GM12878 (cell line): Measurements from ENCODE around the gene H2AZ2. TPM values are rescaled to one million over a fixed set of nuclear protein-coding genes. Genes with fewer than 3 reads are reported as not detected.
A peak's percentile ranks its signal among the peaks of the same experiment; 100 is the strongest.

Source experiments
- ATAC-seq: fragments of 200-7000 bp; cut with Tn5 transposase; 3 replicates; pipeline ENCODE4 v1.9.1; 2020; ENCODE audit warnings: mild to moderate bottlenecking, moderate library complexity
- BruUV-seq: library from RNA; stranded (reverse); fragments of 400-500 nt; replicated peaks from 2 replicates; lab custom pipeline; 2021; lab: Mats Ljungman, UMichigan
- CTCF ChIA-PET: fragments of 300-600 bp; sonication (Branson Sonifier 250); formaldehyde crosslinking; extraction: SDS; loops from one replicate; lab custom pipeline; 2021; ENCODE audit warnings: inconsistent platforms; lab: Yijun Ruan, JAX
- POLR2A ChIA-PET: fragments of 350-600 bp; formaldehyde crosslinking; extraction: SDS; loops from one replicate; lab custom pipeline; 2021; ENCODE audit warnings: inconsistent platforms; lab: Charles Lee
- RAD21 ChIA-PET: fragments of 300-600 bp; sonication (Branson Sonifier 250); formaldehyde crosslinking; loops from one replicate; lab custom pipeline; 2023; ENCODE audit warnings: antibody characterized with exemption; ENCODE audit not compliant: unreplicated experiment; lab: Charles Lee
- SMC1A ChIA-PET: fragments of 300-600 bp; sonication (Branson Sonifier 250); formaldehyde crosslinking; loops from one replicate; lab custom pipeline; 2023; ENCODE audit not compliant: unreplicated experiment, uncharacterized antibody; lab: Charles Lee
- DNase-seq: peaks from one replicate; pipeline ENCODE4 v3.0.0-alpha.2; 2011; ENCODE audit warnings: low read depth, low spot score
- FAIRE-seq: peaks from 3 replicates; lab custom pipeline; 2011; peaks lifted over from hg19 to GRCh38; lab: Jason Lieb, UNC
- H2AFZ ChIP-seq: 2 replicates; pipeline ENCODE4 v1.6.0; 2011; ENCODE audit warnings: low read depth, low read length, control low read depth; ENCODE audit not compliant: control insufficient read depth
- H3K27ac ChIP-seq: 2 replicates; pipeline ENCODE4 v1.5.1; 2011; ENCODE audit warnings: control low read depth; ENCODE audit not compliant: control insufficient read depth, insufficient read depth
- H3K27me3 ChIP-seq, 2 experiments: replicated peaks in 1 of 2; 2 replicates each; pipeline versions ENCODE4 v1.6.0 to v1.6.1; 2011; ENCODE audit warnings: low read length in 1 of 2; ENCODE audit not compliant: control insufficient read depth in 2 of 2, insufficient read depth in 2 of 2
- H3K36me3 ChIP-seq, 2 experiments: 2 replicates each; pipeline ENCODE4 v1.5.1; 2011; ENCODE audit warnings: low read length in 1 of 2; ENCODE audit not compliant: control insufficient read depth in 2 of 2, insufficient read depth in 2 of 2
- H3K4me1 ChIP-seq: 2 replicates; pipeline ENCODE4 v1.6.1; 2011; ENCODE audit warnings: mild to moderate bottlenecking, low read length, moderate library complexity, mixed read lengths; ENCODE audit not compliant: control insufficient read depth, insufficient read depth
- H3K4me2 ChIP-seq: 2 replicates; pipeline ENCODE4 v1.6.0; 2011; ENCODE audit warnings: control low read depth; ENCODE audit not compliant: control insufficient read depth, insufficient read depth
- H3K4me3 ChIP-seq: fragments of 200-600 bp; sonication (generic); 2 replicates; pipeline ENCODE4 v1.5.1; 2016
- H3K79me2 ChIP-seq: 2 replicates; pipeline ENCODE4 v1.6.0; 2011; ENCODE audit warnings: low read length; ENCODE audit not compliant: control insufficient read depth, insufficient read depth
- H3K9ac ChIP-seq: 2 replicates; pipeline ENCODE4 v1.8.0; 2011; ENCODE audit warnings: low read length, control low read depth, mixed read lengths; ENCODE audit not compliant: control insufficient read depth, insufficient read depth
- H3K9me3 ChIP-seq: replicated peaks from 3 replicates; pipeline ENCODE4 v1.5.1; 2011; ENCODE audit warnings: mild to moderate bottlenecking, low read length; ENCODE audit not compliant: control insufficient read depth, insufficient read depth
- H4K20me1 ChIP-seq: 2 replicates; pipeline ENCODE4 v1.6.0; 2011; ENCODE audit not compliant: control insufficient read depth, insufficient read depth
- BMI1 ChIP-seq: fragments of 450-650 bp; IDR thresholded peaks from 2 replicates; pipeline ENCODE4 v1.6.1; 2016; ENCODE audit warnings: mild to moderate bottlenecking, moderate library complexity, borderline replicate concordance
- CBX5 ChIP-seq: sonication (generic); IDR thresholded peaks from 2 replicates; pipeline ENCODE4 v1.6.1; 2016; ENCODE audit warnings: low read depth, moderate library complexity, mild to moderate bottlenecking, inconsistent platforms
- ESRRA ChIP-seq: IDR thresholded peaks from 2 replicates; pipeline ENCODE4 v1.6.1; 2012; ENCODE audit warnings: mild to moderate bottlenecking, low read length, improper control_type of control experiment
- FOXK2 ChIP-seq: fragments of 450-650 bp; IDR thresholded peaks from 2 replicates; pipeline ENCODE4 v1.6.1; 2017; ENCODE audit warnings: mild to moderate bottlenecking, moderate library complexity
- FOXM1 ChIP-seq: IDR thresholded peaks from 2 replicates; pipeline ENCODE4 v1.6.1; 2012; ENCODE audit warnings: low read depth, mild to moderate bottlenecking, inconsistent platforms, low read length, moderate library complexity
- HCFC1 ChIP-seq: fragments of 150-350 bp; IDR thresholded peaks from 2 replicates; pipeline ENCODE4 v1.6.1; 2014; ENCODE audit warnings: low read length
- LARP7 ChIP-seq: fragments of 450-650 bp; IDR thresholded peaks from 2 replicates; pipeline ENCODE4 v1.6.1; 2017; ENCODE audit warnings: mild to moderate bottlenecking
- NBN ChIP-seq: fragments of 450-650 bp; IDR thresholded peaks from 2 replicates; pipeline ENCODE4 v1.6.1; 2016
- PAX5 ChIP-seq: IDR thresholded peaks from 2 replicates; pipeline ENCODE4 v1.6.1; 2011; ENCODE audit warnings: low read depth, low read length, borderline replicate concordance
- RAD21 ChIP-seq: IDR thresholded peaks from 2 replicates; pipeline ENCODE4 v1.6.1; 2011; ENCODE audit warnings: mild to moderate bottlenecking, low read depth, low read length, moderate library complexity; ENCODE audit not compliant: insufficient read depth
- RCOR1 ChIP-seq: conservative IDR thresholded peaks from 2 replicates; pipeline ENCODE4 v1.6.1; 2012; ENCODE audit warnings: low read depth, low read length, improper control_type of control experiment
- SIN3A ChIP-seq: IDR thresholded peaks from 2 replicates; pipeline ENCODE4 v1.6.1; 2012; ENCODE audit warnings: low read depth, low read length, improper control_type of control experiment
- SMAD1 ChIP-seq: fragments of 450-650 bp; IDR thresholded peaks from 2 replicates; pipeline ENCODE4 v1.6.1; 2018; ENCODE audit warnings: mild to moderate bottlenecking, low read depth; ENCODE audit not compliant: partially characterized antibody
- SP1 ChIP-seq: IDR thresholded peaks from one replicate; pipeline ENCODE4 v1.6.1; 2011; ENCODE audit warnings: low read depth, low read length
- TAF1 ChIP-seq: IDR thresholded peaks from 2 replicates; pipeline ENCODE4 v1.6.1; 2011; ENCODE audit warnings: mild to moderate bottlenecking, low read depth, low read length, borderline replicate concordance
- TCF12 ChIP-seq: IDR thresholded peaks from 2 replicates; pipeline ENCODE4 v1.6.1; 2011; ENCODE audit warnings: low read depth, mild to moderate bottlenecking, low read length
- WRNIP1 ChIP-seq: IDR thresholded peaks from 2 replicates; pipeline ENCODE4 v1.6.1; 2011; ENCODE audit warnings: low read depth, low read length, improper control_type of control experiment, borderline replicate concordance
- ZBED1 ChIP-seq: IDR thresholded peaks from 2 replicates; pipeline ENCODE4 v1.6.1; 2016; ENCODE audit warnings: borderline replicate concordance
- WGBS: methylation state at CpG from one replicate; pipeline ENCODE4 v1.1.6; 2016; ENCODE audit warnings: low lambda C conversion rate; ENCODE audit not compliant: insufficient replicate concordance, insufficient coverage; ENCODE audit errors: missing lambda C conversion rate; 5-methylcytosine and 5-hydroxymethylcytosine counted together
- in situ Hi-C: fragments of 300-500 bp; cut with MboI; formaldehyde crosslinking; loops from 9 replicates; pipeline ENCODE4 v1.14.3; 2018; ENCODE audit warnings: mixed read lengths
- intact Hi-C: fragments of 100-400 bp; cut with micrococcal nuclease; formaldehyde crosslinking; loops from one replicate; pipeline ENCODE4 v1.14.2; 2022; ENCODE audit not compliant: unreplicated experiment
- polyA plus RNA-seq, 11 experiments: library from polyadenylated mRNA; depleted of rRNA in 4 of 11; unstranded in 6 of 11; stranded (reverse) in 5 of 11; fragments of >200 nt; fragmentation: Nextera tagmentation in 4 of 11; fragmentation: Illumina TruSeq in 1 of 11; extraction: Ambion mirVana in 4 of 11; extraction: Trizol in 1 of 11; gene quantifications; 1 replicate in 1 of 11; 2 replicates in 10 of 11; pipeline versions ENCODE4 v1.2.1 to v1.2.3, GENCODE V29; 2011 to 2016; ENCODE audit warnings: inconsistent platforms in 2 of 11, missing spikeins in 2 of 11, low read depth in 1 of 11
- total RNA-seq, 4 experiments: library from RNA; depleted of rRNA in 3 of 4; stranded (reverse); fragments of >200 nt in 3 of 4; fragmentation: Illumina TruSeq in 1 of 4; extraction: Trizol in 1 of 4; gene quantifications; 2 replicates each; pipeline versions ENCODE4 v1.2.1 to v1.2.3, GENCODE V29; 2013 to 2021
- TF ChIP-seq, protein P1 (sequence below): IDR thresholded peaks from 2 replicates; pipeline ENCODE4 v1.6.1; 2012; ENCODE audit warnings: mild to moderate bottlenecking, low read depth, low read length

H2AZ2 gene
- total and polyA plus RNA-seq, 10 of the 15 experiments (the other 5 are each of a cell fraction or from before 2014, with no cell fraction given), result 118 to 366 (median 223) TPM

DNA sequence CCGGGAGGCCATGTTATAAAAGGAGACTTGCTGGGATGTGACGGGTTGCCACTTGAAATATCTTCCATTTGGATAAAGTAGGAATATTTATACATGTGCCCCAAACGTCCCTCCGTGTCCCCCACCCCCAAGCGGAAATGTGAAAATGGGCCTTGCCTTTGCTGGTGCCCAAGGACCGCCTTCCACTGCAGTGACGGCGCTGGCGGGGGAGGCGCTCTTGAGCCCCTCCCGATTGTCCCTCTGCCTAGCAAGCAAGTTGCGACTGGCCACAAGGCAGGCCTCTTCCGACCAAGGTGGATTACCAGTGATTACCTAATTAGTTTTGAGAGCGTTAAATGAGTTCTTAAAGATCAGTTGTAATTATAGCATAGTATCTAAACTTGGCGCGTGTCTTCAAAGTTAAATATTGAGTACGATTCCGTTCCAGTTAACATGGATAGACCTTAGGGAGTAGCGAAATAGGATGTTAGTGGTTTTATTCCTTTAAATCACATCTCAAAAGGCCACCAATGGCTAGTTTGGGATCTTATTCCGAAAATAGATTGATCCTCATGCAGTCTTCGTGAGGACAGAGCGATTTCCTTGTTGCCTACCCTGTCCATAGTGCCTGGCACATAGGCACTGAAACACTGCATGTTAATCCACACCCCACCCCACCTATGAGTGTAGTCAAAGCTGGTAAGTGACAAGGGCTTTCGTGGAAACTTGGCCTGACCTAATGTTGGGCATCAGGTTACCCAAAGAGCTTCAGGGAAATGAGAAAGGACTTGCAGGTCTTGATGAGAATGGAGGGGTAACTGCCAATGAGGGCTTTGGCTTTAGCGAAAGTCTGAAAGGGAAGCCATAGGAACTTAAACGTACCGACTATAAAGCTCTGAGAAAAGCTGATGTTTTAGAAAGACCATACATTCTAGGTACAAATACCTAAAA lies 50.3 kb downstream of the H2AZ2 start:
- peaks cover 11 to 39% of the 10 kb centered on the region in 2 experiments for H3K36me3 ChIP-seq
- TSS peak; percentile 68 for BruUV-seq
- H3K9me3 ChIP-seq, result no peaks in the 10 kb centered on the region
- CTCF ChIA-PET, result interaction anchor here (0.6 to 3.1 kb wide), 17 partner anchors 11 to 338 kb away, joined by 3 to 19 read pairs (median 4); no protein-coding TSS in a partner anchor
- H2AFZ ChIP-seq, result peak overlapping the region; percentile 67
- RAD21 ChIA-PET, result interaction anchor here (1.0 to 2.4 kb wide), 12 partner anchors 27 to 339 kb away, joined by 3 to 20 read pairs (median 4); partner anchors contain the start of genes H2AZ2 and OGDH
- H3K9ac ChIP-seq, result peak overlapping the region; percentile 100
- peaks cover 51% of the 10 kb centered on the region for H3K79me2 ChIP-seq
- SMC1A ChIA-PET, result interaction anchor here (0.6 to 2.1 kb wide), 22 partner anchors 10 to 217 kb away, joined by 3 to 13 read pairs (median 4); partner anchors contain the start of gene OGDH
- H3K4me2 ChIP-seq, result peak overlapping the region; percentile 96
- peak overlapping the region; percentile 96 for H3K4me3 ChIP-seq
- DNase-seq (no peak), ATAC-seq (peak; percentile 77), FAIRE-seq (peak; percentile 70)
- intact Hi-C loops, result loop anchor here (1.0 to 5.0 kb wide), 3 partner anchors 46 to 215 kb away; partner anchors contain the start of genes OGDH and TMED4
- in situ Hi-C loops, result no loop called here
- POLR2A ChIA-PET, result interaction anchor here (0.5 to 3.1 kb wide), 18 partner anchors 10 to 457 kb away, joined by 3 to 36 read pairs (median 4); partner anchors contain the start of genes DDX56, H2AZ2 and TMED4
- WGBS, result 2% methylated on average over 26 of the region's 26 CpGs
- peaks cover 3% of the 10 kb centered on the region for H3K4me1 ChIP-seq
- no peaks in the 10 kb centered on the region for H3K27me3 ChIP-seq
- peaks cover 7% of the 10 kb centered on the region for H4K20me1 ChIP-seq
- H3K27ac ChIP-seq, result peak overlapping the region; percentile 99
- 0 out of 2 replicates have a peak, but pooled peaks have one; percentile 13 for TF ChIP-seq PAX5
- TF ChIP-seq SP1, result no peak
- peak; percentile 42; the same call in 1 of the 2 replicates for TF ChIP-seq HCFC1
- TF ChIP-seq RCOR1, result 0 out of 2 replicates have a peak, but pooled peaks have one; percentile 9
- TF ChIP-seq CBX5, result no peak
- TF ChIP-seq ZBED1, result peak; percentile 65; the same call in 1 of the 2 replicates
- TF ChIP-seq WRNIP1, result 0 out of 2 replicates have a peak, but pooled peaks have one; percentile 51
- 0 out of 2 replicates have a peak, but pooled peaks have one; percentile 33 for TF ChIP-seq TCF12
- TF ChIP-seq SIN3A, result 0 out of 2 replicates have a peak, but pooled peaks have one; percentile 43
- TF ChIP-seq FOXM1, result 0 out of 2 replicates have a peak, but pooled peaks have one; percentile 10
- 0 out of 2 replicates have a peak, but pooled peaks have one; percentile 47 for TF ChIP-seq LARP7
- no peak for TF ChIP-seq FOXK2
- peak; percentile 59 for TF ChIP-seq SMAD1
- TF ChIP-seq TAF1, result peak; percentile 75
- peak; percentile 24; the same call in 1 of the 2 replicates for TF ChIP-seq RAD21
- TF ChIP-seq ESRRA, result 0 out of 2 replicates have a peak, but pooled peaks have one; percentile 30
- TF ChIP-seq, protein P1, sequence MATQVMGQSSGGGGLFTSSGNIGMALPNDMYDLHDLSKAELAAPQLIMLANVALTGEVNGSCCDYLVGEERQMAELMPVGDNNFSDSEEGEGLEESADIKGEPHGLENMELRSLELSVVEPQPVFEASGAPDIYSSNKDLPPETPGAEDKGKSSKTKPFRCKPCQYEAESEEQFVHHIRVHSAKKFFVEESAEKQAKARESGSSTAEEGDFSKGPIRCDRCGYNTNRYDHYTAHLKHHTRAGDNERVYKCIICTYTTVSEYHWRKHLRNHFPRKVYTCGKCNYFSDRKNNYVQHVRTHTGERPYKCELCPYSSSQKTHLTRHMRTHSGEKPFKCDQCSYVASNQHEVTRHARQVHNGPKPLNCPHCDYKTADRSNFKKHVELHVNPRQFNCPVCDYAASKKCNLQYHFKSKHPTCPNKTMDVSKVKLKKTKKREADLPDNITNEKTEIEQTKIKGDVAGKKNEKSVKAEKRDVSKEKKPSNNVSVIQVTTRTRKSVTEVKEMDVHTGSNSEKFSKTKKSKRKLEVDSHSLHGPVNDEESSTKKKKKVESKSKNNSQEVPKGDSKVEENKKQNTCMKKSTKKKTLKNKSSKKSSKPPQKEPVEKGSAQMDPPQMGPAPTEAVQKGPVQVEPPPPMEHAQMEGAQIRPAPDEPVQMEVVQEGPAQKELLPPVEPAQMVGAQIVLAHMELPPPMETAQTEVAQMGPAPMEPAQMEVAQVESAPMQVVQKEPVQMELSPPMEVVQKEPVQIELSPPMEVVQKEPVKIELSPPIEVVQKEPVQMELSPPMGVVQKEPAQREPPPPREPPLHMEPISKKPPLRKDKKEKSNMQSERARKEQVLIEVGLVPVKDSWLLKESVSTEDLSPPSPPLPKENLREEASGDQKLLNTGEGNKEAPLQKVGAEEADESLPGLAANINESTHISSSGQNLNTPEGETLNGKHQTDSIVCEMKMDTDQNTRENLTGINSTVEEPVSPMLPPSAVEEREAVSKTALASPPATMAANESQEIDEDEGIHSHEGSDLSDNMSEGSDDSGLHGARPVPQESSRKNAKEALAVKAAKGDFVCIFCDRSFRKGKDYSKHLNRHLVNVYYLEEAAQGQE, result no peak
- no peak; the same call in 1 of the 2 replicates for TF ChIP-seq NBN
- TF ChIP-seq BMI1, result 0 out of 2 replicates have a peak, but pooled peaks have one; percentile 24
